Measurements from ENCODE around the gene KLHL1. TPM values are rescaled to one million over a fixed set of nuclear protein-coding genes. Genes with fewer than 3 reads are reported as not detected.

Gene KLHL1
- total and polyA plus RNA-seq, 10 donors: 0.02 TPM; not detected in 9

DNA sequence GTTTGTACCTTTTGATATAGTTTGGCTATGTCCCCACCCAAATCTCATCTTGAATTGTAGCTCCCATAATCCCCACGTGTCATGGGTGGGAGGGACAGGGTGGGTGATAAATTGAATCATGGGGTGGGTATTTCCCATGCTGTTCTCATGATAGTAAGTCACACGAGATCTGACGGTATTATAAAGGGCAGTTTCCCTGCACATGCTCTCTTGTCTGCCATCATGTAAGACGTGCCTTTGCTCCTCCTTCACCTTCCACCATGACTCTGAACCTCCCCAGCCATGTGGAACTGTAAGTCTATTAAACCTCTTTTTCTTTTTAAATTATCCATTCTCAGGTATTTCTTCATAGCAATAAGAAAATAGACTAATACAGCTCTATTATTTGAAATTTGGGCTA is 331.3 kb downstream of the KLHL1 start:
- DNase-seq: no peak
- intact Hi-C loops (cut with DNase I; ENCODE audit: low total_unique reads): no loop called here

DNA sequence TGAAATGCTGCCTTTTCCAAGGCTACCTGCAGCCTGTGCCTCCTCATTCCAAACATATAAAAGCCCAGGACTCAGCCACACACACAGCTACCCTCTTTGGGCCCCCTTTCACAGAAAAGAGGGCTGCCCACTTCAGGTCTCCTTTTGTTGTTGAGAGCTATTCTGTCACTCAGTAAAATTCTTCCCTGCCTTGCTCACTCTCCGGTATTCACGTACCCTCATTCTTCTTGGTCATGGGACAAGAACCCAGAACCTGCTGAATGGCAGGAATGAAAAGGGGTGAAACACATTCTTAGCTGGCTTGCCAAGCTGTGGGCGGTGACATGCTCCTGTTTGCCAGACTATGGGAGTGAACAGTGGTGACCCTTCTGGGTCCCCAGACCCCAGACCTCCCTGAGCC is 338.6 kb downstream of the KLHL1 start:
- Histone ChIP-seq H3K36me3 (no peaks in the 10 kb centered on the region), H3K27ac (no peak overlapping the region), H3K4me3 (no peak overlapping the region), H3K9me3 (peaks cover 0 to 37% (median 21%) of the 10 kb centered on the region in 8 donors), H3K27me3 (replicated peaks in 1 of 7) (no peaks in the 10 kb centered on the region), H3K4me1 (no peaks in the 10 kb centered on the region)
- 86 to 100% (median 91%) methylated on average over 3 of the region's 3 CpGs for WGBS, 5 donors
- DNase-seq: no peak
- TF ChIP-seq POLR2AphosphoS5 (IDR thresholded peaks at IDR 0.05) (no peak), POLR2A (IDR thresholded peaks at IDR 0.05) (no peak)
- TF ChIP-seq, protein P1, sequence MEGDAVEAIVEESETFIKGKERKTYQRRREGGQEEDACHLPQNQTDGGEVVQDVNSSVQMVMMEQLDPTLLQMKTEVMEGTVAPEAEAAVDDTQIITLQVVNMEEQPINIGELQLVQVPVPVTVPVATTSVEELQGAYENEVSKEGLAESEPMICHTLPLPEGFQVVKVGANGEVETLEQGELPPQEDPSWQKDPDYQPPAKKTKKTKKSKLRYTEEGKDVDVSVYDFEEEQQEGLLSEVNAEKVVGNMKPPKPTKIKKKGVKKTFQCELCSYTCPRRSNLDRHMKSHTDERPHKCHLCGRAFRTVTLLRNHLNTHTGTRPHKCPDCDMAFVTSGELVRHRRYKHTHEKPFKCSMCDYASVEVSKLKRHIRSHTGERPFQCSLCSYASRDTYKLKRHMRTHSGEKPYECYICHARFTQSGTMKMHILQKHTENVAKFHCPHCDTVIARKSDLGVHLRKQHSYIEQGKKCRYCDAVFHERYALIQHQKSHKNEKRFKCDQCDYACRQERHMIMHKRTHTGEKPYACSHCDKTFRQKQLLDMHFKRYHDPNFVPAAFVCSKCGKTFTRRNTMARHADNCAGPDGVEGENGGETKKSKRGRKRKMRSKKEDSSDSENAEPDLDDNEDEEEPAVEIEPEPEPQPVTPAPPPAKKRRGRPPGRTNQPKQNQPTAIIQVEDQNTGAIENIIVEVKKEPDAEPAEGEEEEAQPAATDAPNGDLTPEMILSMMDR (IDR thresholded peaks at IDR 0.05 in 8 of 11, conservative IDR thresholded peaks at IDR 0.05 in 3 of 11): no peak
- intact Hi-C loops (cut with DNase I; ENCODE audit: low total_unique reads): no loop called here

More for the DNA sequence above, 331.3 kb downstream of the KLHL1 start:
- WGBS, 5 donors: 70 to 89% (median 80%) methylated on average over 4 of the region's 4 CpGs
- H3K4me3 ChIP-seq: no peak overlapping the region
- H3K27me3 ChIP-seq (replicated peaks in 1 of 7): no peaks in the 10 kb centered on the region
- no peak overlapping the region for H3K27ac ChIP-seq
- H3K4me1 ChIP-seq: no peaks in the 10 kb centered on the region
- TF ChIP-seq, protein P1 (IDR thresholded peaks at IDR 0.05 in 8 of 11, conservative IDR thresholded peaks at IDR 0.05 in 3 of 11): no peak
- TF ChIP-seq POLR2AphosphoS5 (IDR thresholded peaks at IDR 0.05): no peak
- no peak for TF ChIP-seq POLR2A (IDR thresholded peaks at IDR 0.05)
- H3K9me3 ChIP-seq: peaks cover 0 to 27% (median 8%) of the 10 kb centered on the region in 8 donors
- no peaks in the 10 kb centered on the region for H3K36me3 ChIP-seq

DNA sequence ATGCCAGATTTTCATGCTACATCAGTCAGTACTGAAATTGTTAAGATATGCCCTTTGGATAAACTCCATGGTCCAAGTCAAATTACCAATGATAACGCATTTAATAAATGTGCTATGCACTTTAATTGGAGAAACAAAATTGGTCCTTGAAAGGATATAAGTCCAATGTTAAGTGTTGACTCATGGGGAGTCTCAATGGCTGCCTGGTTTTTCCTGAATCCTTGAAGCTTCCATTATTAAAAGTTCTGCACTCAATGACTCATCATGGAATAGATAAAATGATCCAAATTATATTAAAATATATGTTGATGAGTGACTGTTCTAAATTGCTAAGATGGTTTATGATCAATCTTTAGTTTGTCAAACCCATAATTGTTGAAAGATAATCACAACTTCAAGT is 346.7 kb downstream of the KLHL1 start:
- H3K9me3 ChIP-seq: peaks cover 0 to 18% (median 0%) of the 10 kb centered on the region in 8 donors
- WGBS, 5 donors: 83 to 95% (median 86%) methylated on average over 1 of the region's 1 CpG
- no peaks in the 10 kb centered on the region for H3K4me1 ChIP-seq
- intact Hi-C loops (cut with DNase I; ENCODE audit: low total_unique reads): no loop called here
- no peaks in the 10 kb centered on the region for H3K27me3 ChIP-seq (replicated peaks in 1 of 7)
- no peak overlapping the region for H3K4me3 ChIP-seq
- DNase-seq: no peak
- no peak overlapping the region for H3K27ac ChIP-seq
- TF ChIP-seq, protein P1 (IDR thresholded peaks at IDR 0.05 in 8 of 11, conservative IDR thresholded peaks at IDR 0.05 in 3 of 11): no peak
- no peak for TF ChIP-seq POLR2A (IDR thresholded peaks at IDR 0.05)
- TF ChIP-seq POLR2AphosphoS5 (IDR thresholded peaks at IDR 0.05): no peak
- H3K36me3 ChIP-seq: no peaks in the 10 kb centered on the region

DNA sequence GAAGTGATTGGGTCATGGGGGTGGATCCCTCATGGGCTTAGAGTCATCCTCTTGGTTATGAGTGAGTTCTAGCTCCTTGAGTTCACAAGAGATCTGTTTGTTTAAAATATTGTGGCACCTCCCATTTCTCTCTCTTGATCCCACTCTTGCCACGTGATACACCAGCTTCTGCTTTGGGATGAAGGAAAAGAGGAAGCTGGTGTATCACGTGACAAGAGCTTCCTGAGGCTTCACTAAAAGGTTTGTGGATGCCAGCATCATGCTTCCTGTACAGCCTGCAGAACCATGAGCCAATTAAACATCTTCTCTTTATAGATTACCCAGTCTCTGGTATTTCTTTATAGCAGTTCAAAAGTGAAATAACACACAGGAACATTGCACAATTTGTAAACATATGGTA is 353.2 kb downstream of the KLHL1 start:
- 24 to 50% (median 37%) methylated on average over 2 of the region's 2 CpGs for WGBS, 5 donors
- TF ChIP-seq, protein P1 (IDR thresholded peaks at IDR 0.05 in 8 of 11, conservative IDR thresholded peaks at IDR 0.05 in 3 of 11): no peak
- TF ChIP-seq POLR2AphosphoS5 (IDR thresholded peaks at IDR 0.05) (no peak), POLR2A (IDR thresholded peaks at IDR 0.05) (no peak)
- intact Hi-C loops (cut with DNase I; ENCODE audit: low total_unique reads): no loop called here
- H3K4me1 ChIP-seq: no peaks in the 10 kb centered on the region
- DNase-seq: no peak
- no peaks in the 10 kb centered on the region for H3K27me3 ChIP-seq (replicated peaks in 1 of 7)
- no peak overlapping the region for H3K4me3 ChIP-seq
- H3K27ac ChIP-seq: no peak overlapping the region
- peaks cover 0 to 17% (median 0%) of the 10 kb centered on the region in 8 donors for H3K9me3 ChIP-seq
- H3K36me3 ChIP-seq: no peaks in the 10 kb centered on the region

Measured in spleen (tissue), 11 donors.